Upper lobe of left lung (tissue), 6 donors: ENCODE results near the gene DPF3. TPM values are rescaled to one million over a fixed set of nuclear protein-coding genes. Genes with fewer than 3 reads are reported as not detected.

ENCODE experiments used
- ATAC-seq, 2 donors: fragments of 200-7000 bp; cut with Tn5 transposase; one replicate each; pipeline ENCODE4 v1.9.1; 2022; ENCODE audit warnings: mild to moderate bottlenecking in 2 of 2, moderate library complexity in 2 of 2; ENCODE audit not compliant: low FRiP score in 2 of 2
- DNase-seq, 2 donors: peaks; one replicate each; pipeline ENCODE4 v3.0.0-alpha.2; 2019 to 2020
- H3K27ac ChIP-seq, 4 donors: fragments of 200-600 bp; sonication (generic); one replicate each; pipeline ENCODE4 v1.5.1; 2016 to 2019
- H3K27me3 ChIP-seq, 4 donors: fragments of 200-600 bp; sonication (generic); one replicate each; pipeline ENCODE4 v1.5.1; 2017 to 2019
- H3K36me3 ChIP-seq, 4 donors: fragments of 200-600 bp; sonication (generic); one replicate each; pipeline ENCODE4 v1.5.1; 2016 to 2019
- H3K4me1 ChIP-seq, 4 donors: fragments of 200-600 bp; sonication (generic); one replicate each; pipeline ENCODE4 v1.5.1; 2018 to 2019
- H3K4me3 ChIP-seq, 4 donors: fragments of 200-600 bp; sonication (generic); one replicate each; pipeline ENCODE4 v1.5.1; 2017 to 2019; ENCODE audit warnings: mild to moderate bottlenecking in 2 of 4, moderate library complexity in 1 of 4
- H3K9me3 ChIP-seq, 4 donors: fragments of 200-600 bp; sonication (generic); one replicate each; pipeline ENCODE4 v1.5.1; 2018 to 2019
- EP300 ChIP-seq, 4 donors: sonication (generic); formaldehyde crosslinking; IDR thresholded peaks; one replicate each; pipeline ENCODE4 v1.5.1; 2017; ENCODE audit warnings: antibody characterized with exemption in 4 of 4, control low read depth in 2 of 4
- POLR2A ChIP-seq, 4 donors: fragments of 450-650 bp; IDR thresholded peaks; one replicate each; pipeline ENCODE4 v1.5.1; 2016 to 2017; ENCODE audit warnings: antibody characterized with exemption in 4 of 4, mild to moderate bottlenecking in 2 of 4
- POLR2AphosphoS5 ChIP-seq, 2 donors: sonication (generic); formaldehyde crosslinking; IDR thresholded peaks; one replicate each; pipeline ENCODE4 v1.5.1; 2017; ENCODE audit warnings: antibody characterized with exemption in 2 of 2
- WGBS, 2 donors: methylation state at CpG; one replicate each; pipeline ENCODE4 v1.1.5; 2017 to 2018; 5-methylcytosine and 5-hydroxymethylcytosine counted together
- total RNA-seq, 6 donors: library from RNA; depleted of rRNA in 4 of 6; stranded (reverse); fragments of >200 nt in 4 of 6; gene quantifications; one replicate each; pipeline versions ENCODE4 v1.1.0 to v1.2.1, GENCODE V29; 2016 to 2021
- TF ChIP-seq, protein P1 (sequence below), 6 experiments: fragments of 450-650 bp in 4 of 6; fragments of 200-600 bp in 2 of 6; sonication (generic) in 2 of 6; IDR thresholded peaks; one replicate each; pipeline ENCODE4 v1.5.1; 2016 to 2019; ENCODE audit warnings: antibody characterized with exemption in 6 of 6
- donor health status: DM: no; HTN: no; CAD: no; lungs with moderate emphysema.
- donor health status: DM: no; HTN: yes; CAD: no; lungs with severe emphysema.

DPF3 gene
- total RNA-seq, 6 donors from 2014 or later, result 0.30 to 1.3 (median 1.0) TPM

GRCh38 chr14:72758420-72758819 is 135.5 kb downstream of the DPF3 start:
- ATAC-seq, result no peak
- peaks cover 22 to 27% (median 25%) of the 10 kb centered on the region in 4 donors for H3K9me3 ChIP-seq
- TF ChIP-seq POLR2AphosphoS5 (IDR thresholded peaks at IDR 0.05) (no peak), EP300 (IDR thresholded peaks at IDR 0.05) (no peak), POLR2A (IDR thresholded peaks at IDR 0.05) (no peak)
- TF ChIP-seq, protein P1, sequence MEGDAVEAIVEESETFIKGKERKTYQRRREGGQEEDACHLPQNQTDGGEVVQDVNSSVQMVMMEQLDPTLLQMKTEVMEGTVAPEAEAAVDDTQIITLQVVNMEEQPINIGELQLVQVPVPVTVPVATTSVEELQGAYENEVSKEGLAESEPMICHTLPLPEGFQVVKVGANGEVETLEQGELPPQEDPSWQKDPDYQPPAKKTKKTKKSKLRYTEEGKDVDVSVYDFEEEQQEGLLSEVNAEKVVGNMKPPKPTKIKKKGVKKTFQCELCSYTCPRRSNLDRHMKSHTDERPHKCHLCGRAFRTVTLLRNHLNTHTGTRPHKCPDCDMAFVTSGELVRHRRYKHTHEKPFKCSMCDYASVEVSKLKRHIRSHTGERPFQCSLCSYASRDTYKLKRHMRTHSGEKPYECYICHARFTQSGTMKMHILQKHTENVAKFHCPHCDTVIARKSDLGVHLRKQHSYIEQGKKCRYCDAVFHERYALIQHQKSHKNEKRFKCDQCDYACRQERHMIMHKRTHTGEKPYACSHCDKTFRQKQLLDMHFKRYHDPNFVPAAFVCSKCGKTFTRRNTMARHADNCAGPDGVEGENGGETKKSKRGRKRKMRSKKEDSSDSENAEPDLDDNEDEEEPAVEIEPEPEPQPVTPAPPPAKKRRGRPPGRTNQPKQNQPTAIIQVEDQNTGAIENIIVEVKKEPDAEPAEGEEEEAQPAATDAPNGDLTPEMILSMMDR (IDR thresholded peaks at IDR 0.05), result no peak

DNA sequence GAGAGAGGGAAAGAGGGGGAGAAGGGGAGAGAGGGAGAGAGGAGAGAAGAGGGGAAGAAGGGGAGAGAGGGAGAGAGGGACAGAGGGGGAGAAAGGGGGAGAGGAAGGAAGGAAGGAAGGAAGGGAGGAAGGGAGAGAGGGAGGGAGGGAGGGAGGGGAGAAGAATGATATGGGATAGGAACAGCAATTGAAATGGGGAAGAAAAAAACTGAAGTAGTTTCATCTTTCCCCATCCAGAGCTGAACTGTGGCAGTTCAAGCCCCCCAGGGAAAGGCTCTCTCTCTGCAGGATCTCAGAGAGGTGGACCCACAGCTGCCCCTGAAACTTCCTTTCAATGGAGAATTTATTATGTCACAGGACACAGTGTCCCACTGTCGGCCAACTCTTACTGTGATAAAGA is 136.9 kb downstream of the DPF3 start:
- Histone ChIP-seq H3K4me3 (no peak overlapping the region), H3K27me3 (no peaks in the 10 kb centered on the region), H3K9me3 (peaks cover 22 to 27% (median 23%) of the 10 kb centered on the region in 4 donors), H3K4me1 (no peaks in the 10 kb centered on the region), H3K36me3 (no peaks in the 10 kb centered on the region), H3K27ac (no peak overlapping the region)
- WGBS, 2 donors, result 80% methylated on average over 1 of the region's 1 CpG
- ATAC-seq, result no peak
- TF ChIP-seq POLR2AphosphoS5 (IDR thresholded peaks at IDR 0.05) (no peak), EP300 (IDR thresholded peaks at IDR 0.05) (no peak), POLR2A (IDR thresholded peaks at IDR 0.05) (no peak)
- TF ChIP-seq, protein P1 (IDR thresholded peaks at IDR 0.05), result no peak
- no peak for DNase-seq

More at GRCh38 chr14:72758420-72758819, 135.5 kb downstream of the DPF3 start:
- WGBS, 2 donors, result 80 to 83% methylated on average over 5 of the region's 5 CpGs
- H3K4me3 ChIP-seq, result no peak overlapping the region
- no peaks in the 10 kb centered on the region for H3K27me3 ChIP-seq
- H3K4me1 ChIP-seq, result no peaks in the 10 kb centered on the region
- no peaks in the 10 kb centered on the region for H3K36me3 ChIP-seq
- no peak overlapping the region for H3K27ac ChIP-seq
- DNase-seq, result no peak

GRCh38 chr14:72755766-72756165 is 138.1 kb downstream of the DPF3 start:
- Histone ChIP-seq H3K27me3 (no peaks in the 10 kb centered on the region), H3K4me3 (no peak overlapping the region), H3K9me3 (peaks cover 20 to 27% (median 21%) of the 10 kb centered on the region in 4 donors), H3K27ac (no peak overlapping the region), H3K36me3 (no peaks in the 10 kb centered on the region), H3K4me1 (no peaks in the 10 kb centered on the region)
- TF ChIP-seq EP300 (IDR thresholded peaks at IDR 0.05) (no peak), POLR2AphosphoS5 (IDR thresholded peaks at IDR 0.05) (no peak), POLR2A (IDR thresholded peaks at IDR 0.05) (no peak)
- TF ChIP-seq, protein P1 (IDR thresholded peaks at IDR 0.05), result no peak
- WGBS, 2 donors, result 63 to 67% methylated on average over 3 of the region's 3 CpGs
- DNase-seq (no peak), ATAC-seq (no peak)

GRCh38 chr14:72754949-72755348 is 139.0 kb downstream of the DPF3 start:
- Histone ChIP-seq H3K9me3 (peaks cover 13 to 19% (median 18%) of the 10 kb centered on the region in 4 donors), H3K4me3 (no peak overlapping the region), H3K4me1 (no peaks in the 10 kb centered on the region), H3K36me3 (no peaks in the 10 kb centered on the region), H3K27ac (no peak overlapping the region), H3K27me3 (no peaks in the 10 kb centered on the region)
- ATAC-seq (no peak), DNase-seq (no peak)
- WGBS, 2 donors, result 92 to 96% methylated on average over 4 of the region's 4 CpGs
- TF ChIP-seq POLR2A (IDR thresholded peaks at IDR 0.05) (no peak), POLR2AphosphoS5 (IDR thresholded peaks at IDR 0.05) (no peak), EP300 (IDR thresholded peaks at IDR 0.05) (no peak)
- TF ChIP-seq, protein P1 (IDR thresholded peaks at IDR 0.05), result no peak

- Histone ChIP-seq H3K4me1 (no peaks in the 10 kb centered on the region), H3K27me3 (no peaks in the 10 kb centered on the region), H3K4me3 (no peak overlapping the region), H3K9me3 (peaks cover 4 to 9% (median 8%) of the 10 kb centered on the region in 4 donors), H3K27ac (no peak overlapping the region), H3K36me3 (no peaks in the 10 kb centered on the region)
- no peak for TF ChIP-seq POLR2AphosphoS5 (IDR thresholded peaks at IDR 0.05)
- ATAC-seq (no peak), DNase-seq (no peak)
- 92 to 95% methylated on average over 5 to 6 of the region's 6 CpGs for WGBS, 2 donors
Observed at GRCh38 chr14:72753879-72754400, 140.0 kb downstream of the DPF3 start.
